Mucosa of descending colon (tissue), 3 donors: ENCODE data around the gene GABRG3. TPM values are rescaled to one million over a fixed set of nuclear protein-coding genes. Genes with fewer than 3 reads are reported as not detected.

Source experiments
- ATAC-seq: fragments of 200-7000 bp; cut with Tn5 transposase; one replicate; pipeline ENCODE4 v1.9.1; 2020; ENCODE audit warnings: mild to moderate bottlenecking, moderate library complexity
- DNase-seq, 3 donors: peaks; one replicate each; pipeline ENCODE4 v3.0.0-alpha.2; 2020
- H3K36me3 ChIP-seq: fragments of 200-600 bp; one replicate; pipeline ENCODE4 v1.8.0; 2021; ENCODE audit warnings: low read depth, mild to moderate bottlenecking
- H3K4me1 ChIP-seq: fragments of 200-600 bp; one replicate; pipeline ENCODE4 v1.8.0; 2021; ENCODE audit warnings: low read depth, mild to moderate bottlenecking
- H3K4me3 ChIP-seq: fragments of 200-600 bp; one replicate; pipeline ENCODE4 v1.8.0; 2021; ENCODE audit warnings: mild to moderate bottlenecking
- H3K9me3 ChIP-seq: fragments of 200-600 bp; one replicate; pipeline ENCODE4 v1.8.0; 2021; ENCODE audit warnings: mild to moderate bottlenecking
- CTCF ChIP-seq: fragments of 200-600 bp; IDR thresholded peaks from one replicate; pipeline ENCODE4 v1.8.0; 2022; ENCODE audit warnings: antibody characterized with exemption, mild to moderate bottlenecking
- intact Hi-C, 2 donors: fragments of 100-400 bp; cut with DNase I in 1 of 2; cut with micrococcal nuclease in 1 of 2; formaldehyde crosslinking; loops; one replicate each; pipeline versions ENCODE4 v1.11.0 to v1.11.1; 2022; cut with DNase I, micrococcal nuclease
- total RNA-seq, 3 donors: library from RNA; stranded (reverse); fragmentation: NEBNext Ultra II Directional in 2 of 3; extraction: Animal tissue kit (Norgen Biotek cat#: 25700) in 2 of 3; gene quantifications; one replicate each; pipeline versions ENCODE4 v1.2.1 to v1.2.4, GENCODE V29; 2021 to 2023
- donor health status: DM: no; HTN: no; CAD: no; lungs with moderate emphysema.
- donor health status: DM: no; HTN: no; CAD: no.
- donor health status: DM: no; HTN: yes; CAD: no.

The GABRG3 gene
- total RNA-seq, 3 donors from 2014 or later = 0.03 TPM; not detected in 2

- no peak for ATAC-seq
- intact Hi-C loops = no loop called here
- H3K9me3 ChIP-seq = peaks cover 80% of the 10 kb centered on the region
- no peaks in the 10 kb centered on the region for H3K36me3 ChIP-seq
- no peak for TF ChIP-seq CTCF
- H3K4me1 ChIP-seq = no peaks in the 10 kb centered on the region
- DNase-seq = no peak
- no peak overlapping the region for H3K4me3 ChIP-seq
Observed at GRCh38 chr15:27327467-27328025, 356.6 kb downstream of the GABRG3 start.

DNA sequence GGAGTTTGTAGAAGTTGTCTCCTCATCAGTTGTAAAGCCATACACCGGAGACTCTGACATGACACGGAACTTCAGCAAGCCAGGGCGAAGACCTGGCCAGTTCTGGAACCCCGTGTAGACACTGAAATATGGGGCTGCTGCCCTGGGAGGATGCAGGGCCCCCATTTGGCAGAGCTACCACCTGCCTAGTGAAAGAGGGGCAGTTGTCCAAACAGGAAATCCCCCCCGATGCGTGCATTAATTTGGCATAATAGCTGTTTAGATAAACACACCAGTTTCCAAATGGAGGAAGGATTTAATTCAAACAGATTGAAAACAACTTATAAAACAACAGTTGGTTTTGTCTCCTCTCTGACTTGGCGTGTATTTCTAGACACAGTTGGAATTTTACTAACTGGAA is 357.2 kb downstream of the GABRG3 start:
- no peak for ATAC-seq
- H3K36me3 ChIP-seq = no peaks in the 10 kb centered on the region

DNA sequence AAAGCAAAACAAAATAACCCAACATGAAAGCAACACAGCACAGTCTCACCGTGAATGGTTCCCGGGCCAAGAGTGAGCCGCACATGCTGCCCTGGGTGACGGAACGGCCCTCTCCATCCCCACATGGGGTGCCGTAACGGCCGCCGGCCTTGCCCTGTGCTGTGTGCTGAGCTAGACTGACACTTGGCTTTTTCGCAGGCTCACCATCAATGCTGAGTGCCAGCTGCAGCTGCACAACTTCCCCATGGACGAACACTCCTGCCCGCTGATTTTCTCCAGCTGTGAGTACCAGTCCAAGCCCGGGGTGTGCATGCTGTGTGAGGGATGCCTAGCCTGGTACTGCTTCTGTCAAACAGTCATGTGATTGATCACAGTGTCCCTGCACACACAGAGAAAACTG is 357.6 kb downstream of the GABRG3 start:
- TF ChIP-seq CTCF = no peak
- H3K4me3 ChIP-seq = no peak overlapping the region
- intact Hi-C loops = no loop called here

More for the DNA sequence above, 357.2 kb downstream of the GABRG3 start:
- no peak for DNase-seq
- intact Hi-C loops = no loop called here
- no peak overlapping the region for H3K4me3 ChIP-seq
- H3K4me1 ChIP-seq = no peaks in the 10 kb centered on the region
- TF ChIP-seq CTCF = no peak
- H3K9me3 ChIP-seq = peaks cover 73% of the 10 kb centered on the region

DNA sequence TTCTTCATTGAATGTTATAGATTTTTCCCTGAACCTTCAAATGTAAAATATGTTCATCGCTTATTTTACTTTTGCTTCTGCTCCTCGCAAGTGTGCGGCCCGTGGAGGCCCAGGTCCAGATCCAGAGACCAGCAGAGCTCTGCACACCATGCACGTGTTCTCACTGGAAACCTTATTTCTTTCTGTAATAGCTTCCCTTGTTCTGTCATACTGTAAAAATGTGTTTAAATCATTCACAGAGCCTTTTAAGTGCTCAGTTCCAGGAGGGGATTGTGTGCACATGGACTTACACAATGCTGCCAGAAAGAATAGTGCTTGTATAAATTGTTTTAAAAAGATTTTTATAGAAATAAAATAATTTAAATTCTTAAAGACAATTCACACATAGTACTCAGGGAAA is 359.3 kb downstream of the GABRG3 start:
- peaks cover 63% of the 10 kb centered on the region for H3K9me3 ChIP-seq
- ATAC-seq (no peak), DNase-seq (no peak)
- H3K36me3 ChIP-seq = no peaks in the 10 kb centered on the region
- no peak for TF ChIP-seq CTCF
- H3K4me1 ChIP-seq = no peaks in the 10 kb centered on the region
- no peak overlapping the region for H3K4me3 ChIP-seq
- intact Hi-C loops = no loop called here

More for the DNA sequence above, 357.6 kb downstream of the GABRG3 start:
- H3K9me3 ChIP-seq = peaks cover 69% of the 10 kb centered on the region
- no peak for DNase-seq
- ATAC-seq = no peak
- no peaks in the 10 kb centered on the region for H3K36me3 ChIP-seq
- H3K4me1 ChIP-seq = no peaks in the 10 kb centered on the region

GRCh38 chr15:27336676-27337075 is 365.7 kb downstream of the GABRG3 start:
- no peak for TF ChIP-seq CTCF
- Histone ChIP-seq H3K4me3 (no peak overlapping the region), H3K4me1 (no peaks in the 10 kb centered on the region), H3K36me3 (no peaks in the 10 kb centered on the region), H3K9me3 (peaks cover 52% of the 10 kb centered on the region)
- intact Hi-C loops = no loop called here
- no peak for DNase-seq
- no peak for ATAC-seq

GRCh38 chr15:27339138-27339537 is 368.2 kb downstream of the GABRG3 start:
- no peak overlapping the region for H3K4me3 ChIP-seq
- no peaks in the 10 kb centered on the region for H3K4me1 ChIP-seq
- no peaks in the 10 kb centered on the region for H3K36me3 ChIP-seq
- H3K9me3 ChIP-seq = peaks cover 75% of the 10 kb centered on the region
- DNase-seq (no peak), ATAC-seq (no peak)
- intact Hi-C loops = no loop called here
- no peak for TF ChIP-seq CTCF
